Measurements from ENCODE around the gene OR2A25.

Gene OR2A25

GRCh38 chr7:144069511-144069910 is at the start of gene OR2A25:
Gene OR2A25 (plus strand): TSS chr7:144069811. CDS start chr7:144074220, 4,409 bp downstream.
- H3K4me3 ChIP-seq (ENCODE audit: low read length) = no peak within 1 kb of the TSS

GRCh38 chr7:144020340-144020739 is 49.3 kb upstream of the OR2A25 start:
- no peak overlapping the region for H3K9ac ChIP-seq (ENCODE audit: low read length)
- H3K9me3 ChIP-seq (ENCODE audit: control insufficient read depth, low read depth, low read length) = no peaks in the 10 kb centered on the region
- H3K36me3 ChIP-seq (ENCODE audit: control insufficient read depth, low read depth, low read length) = no peaks in the 10 kb centered on the region
- no peak overlapping the region for H3K4me3 ChIP-seq (ENCODE audit: low read length)
- H3K27me3 ChIP-seq (ENCODE audit: control insufficient read depth, insufficient read depth, low read length) = no peaks in the 10 kb centered on the region
- H3K4me1 ChIP-seq (ENCODE audit: control insufficient read depth, low read depth, low read length) = peaks cover 4% of the 10 kb centered on the region
- no peak overlapping the region for H3K27ac ChIP-seq (ENCODE audit: low read length)

More at GRCh38 chr7:144069511-144069910, at the start of gene OR2A25:
- no peak within 1 kb of the TSS for H3K27ac ChIP-seq (ENCODE audit: low read length)
- H3K36me3 ChIP-seq (ENCODE audit: control insufficient read depth, low read depth, low read length) = no peaks in the 10 kb centered on the region
- no peaks in the 10 kb centered on the region for H3K4me1 ChIP-seq (ENCODE audit: control insufficient read depth, low read depth, low read length)
- H3K9me3 ChIP-seq (ENCODE audit: control insufficient read depth, low read depth, low read length) = no peaks in the 10 kb centered on the region
- H3K9ac ChIP-seq (ENCODE audit: low read length) = no peak within 1 kb of the TSS
- no peaks in the 10 kb centered on the region for H3K27me3 ChIP-seq (ENCODE audit: control insufficient read depth, insufficient read depth, low read length)

GRCh38 chr7:144022169-144022568 is 47.4 kb upstream of the OR2A25 start:
- H3K9ac ChIP-seq (ENCODE audit: low read length) = no peak overlapping the region
- H3K27me3 ChIP-seq (ENCODE audit: control insufficient read depth, insufficient read depth, low read length) = no peaks in the 10 kb centered on the region
- H3K4me3 ChIP-seq (ENCODE audit: low read length) = no peak overlapping the region
- no peaks in the 10 kb centered on the region for H3K36me3 ChIP-seq (ENCODE audit: control insufficient read depth, low read depth, low read length)
- H3K27ac ChIP-seq (ENCODE audit: low read length) = no peak overlapping the region
- H3K4me1 ChIP-seq (ENCODE audit: control insufficient read depth, low read depth, low read length) = peaks cover 4% of the 10 kb centered on the region
- H3K9me3 ChIP-seq (ENCODE audit: control insufficient read depth, low read depth, low read length) = no peaks in the 10 kb centered on the region

- H3K27me3 ChIP-seq (ENCODE audit: control insufficient read depth, insufficient read depth, low read length) = no peaks in the 10 kb centered on the region
- no peak overlapping the region for H3K9ac ChIP-seq (ENCODE audit: low read length)
- H3K4me3 ChIP-seq (ENCODE audit: low read length) = no peak overlapping the region
- no peak overlapping the region for H3K27ac ChIP-seq (ENCODE audit: low read length)
- no peaks in the 10 kb centered on the region for H3K9me3 ChIP-seq (ENCODE audit: control insufficient read depth, low read depth, low read length)
- H3K36me3 ChIP-seq (ENCODE audit: control insufficient read depth, low read depth, low read length) = no peaks in the 10 kb centered on the region
- peaks cover 4% of the 10 kb centered on the region for H3K4me1 ChIP-seq (ENCODE audit: control insufficient read depth, low read depth, low read length)
These were observed 46.3 kb upstream of the OR2A25 start for GRCh38 chr7:144023171-144023827.

- H3K36me3 ChIP-seq (ENCODE audit: control insufficient read depth, low read depth, low read length) = no peaks in the 10 kb centered on the region
- no peak overlapping the region for H3K4me3 ChIP-seq (ENCODE audit: low read length)
- peaks cover 4% of the 10 kb centered on the region for H3K4me1 ChIP-seq (ENCODE audit: control insufficient read depth, low read depth, low read length)
- no peaks in the 10 kb centered on the region for H3K9me3 ChIP-seq (ENCODE audit: control insufficient read depth, low read depth, low read length)
- H3K27ac ChIP-seq (ENCODE audit: low read length) = no peak overlapping the region
- no peak overlapping the region for H3K9ac ChIP-seq (ENCODE audit: low read length)
- H3K27me3 ChIP-seq (ENCODE audit: control insufficient read depth, insufficient read depth, low read length) = no peaks in the 10 kb centered on the region
These were observed 45.4 kb upstream of the OR2A25 start for GRCh38 chr7:144024213-144024612.

GRCh38 chr7:144026203-144026883 is 43.3 kb upstream of the OR2A25 start:
- Histone ChIP-seq H3K4me3 (ENCODE audit: low read length) (no peak overlapping the region), H3K9ac (ENCODE audit: low read length) (no peak overlapping the region), H3K36me3 (ENCODE audit: control insufficient read depth, low read depth, low read length) (no peaks in the 10 kb centered on the region), H3K4me1 (ENCODE audit: control insufficient read depth, low read depth, low read length) (peaks cover 4% of the 10 kb centered on the region), H3K27ac (ENCODE audit: low read length) (no peak overlapping the region), H3K9me3 (ENCODE audit: control insufficient read depth, low read depth, low read length) (no peaks in the 10 kb centered on the region), H3K27me3 (ENCODE audit: control insufficient read depth, insufficient read depth, low read length) (no peaks in the 10 kb centered on the region)

- Histone ChIP-seq H3K4me3 (ENCODE audit: low read length) (no peak overlapping the region), H3K27me3 (ENCODE audit: control insufficient read depth, insufficient read depth, low read length) (no peaks in the 10 kb centered on the region), H3K27ac (ENCODE audit: low read length) (no peak overlapping the region), H3K9ac (ENCODE audit: low read length) (no peak overlapping the region), H3K9me3 (ENCODE audit: control insufficient read depth, low read depth, low read length) (no peaks in the 10 kb centered on the region), H3K4me1 (ENCODE audit: control insufficient read depth, low read depth, low read length) (peaks cover 4% of the 10 kb centered on the region), H3K36me3 (ENCODE audit: control insufficient read depth, low read depth, low read length) (no peaks in the 10 kb centered on the region)
These were observed 42.5 kb upstream of the OR2A25 start for GRCh38 chr7:144027070-144027469.

GRCh38 chr7:144027974-144028373 is 41.6 kb upstream of the OR2A25 start:
- Histone ChIP-seq H3K27ac (ENCODE audit: low read length) (no peak overlapping the region), H3K9me3 (ENCODE audit: control insufficient read depth, low read depth, low read length) (no peaks in the 10 kb centered on the region), H3K4me1 (ENCODE audit: control insufficient read depth, low read depth, low read length) (no peaks in the 10 kb centered on the region), H3K36me3 (ENCODE audit: control insufficient read depth, low read depth, low read length) (no peaks in the 10 kb centered on the region), H3K4me3 (ENCODE audit: low read length) (no peak overlapping the region), H3K27me3 (ENCODE audit: control insufficient read depth, insufficient read depth, low read length) (no peaks in the 10 kb centered on the region), H3K9ac (ENCODE audit: low read length) (no peak overlapping the region)

GRCh38 chr7:144028547-144028946 is 41.1 kb upstream of the OR2A25 start:
- no peaks in the 10 kb centered on the region for H3K9me3 ChIP-seq (ENCODE audit: control insufficient read depth, low read depth, low read length)
- no peak overlapping the region for H3K9ac ChIP-seq (ENCODE audit: low read length)
- no peaks in the 10 kb centered on the region for H3K4me1 ChIP-seq (ENCODE audit: control insufficient read depth, low read depth, low read length)
- H3K36me3 ChIP-seq (ENCODE audit: control insufficient read depth, low read depth, low read length) = no peaks in the 10 kb centered on the region
- no peaks in the 10 kb centered on the region for H3K27me3 ChIP-seq (ENCODE audit: control insufficient read depth, insufficient read depth, low read length)
- H3K4me3 ChIP-seq (ENCODE audit: low read length) = no peak overlapping the region
- H3K27ac ChIP-seq (ENCODE audit: low read length) = no peak overlapping the region

GRCh38 chr7:144032516-144032915 is 37.1 kb upstream of the OR2A25 start:
- no peaks in the 10 kb centered on the region for H3K9me3 ChIP-seq (ENCODE audit: control insufficient read depth, low read depth, low read length)
- H3K27ac ChIP-seq (ENCODE audit: low read length) = no peak overlapping the region
- H3K4me3 ChIP-seq (ENCODE audit: low read length) = no peak overlapping the region
- no peak overlapping the region for H3K9ac ChIP-seq (ENCODE audit: low read length)
- H3K36me3 ChIP-seq (ENCODE audit: control insufficient read depth, low read depth, low read length) = no peaks in the 10 kb centered on the region
- H3K4me1 ChIP-seq (ENCODE audit: control insufficient read depth, low read depth, low read length) = no peaks in the 10 kb centered on the region
- no peaks in the 10 kb centered on the region for H3K27me3 ChIP-seq (ENCODE audit: control insufficient read depth, insufficient read depth, low read length)

- Histone ChIP-seq H3K36me3 (ENCODE audit: control insufficient read depth, low read depth, low read length) (no peaks in the 10 kb centered on the region), H3K9me3 (ENCODE audit: control insufficient read depth, low read depth, low read length) (no peaks in the 10 kb centered on the region), H3K9ac (ENCODE audit: low read length) (no peak overlapping the region), H3K4me1 (ENCODE audit: control insufficient read depth, low read depth, low read length) (no peaks in the 10 kb centered on the region), H3K4me3 (ENCODE audit: low read length) (no peak overlapping the region), H3K27ac (ENCODE audit: low read length) (no peak overlapping the region), H3K27me3 (ENCODE audit: control insufficient read depth, insufficient read depth, low read length) (no peaks in the 10 kb centered on the region)
These were observed 36.5 kb upstream of the OR2A25 start for GRCh38 chr7:144032985-144033709.
